Measurements from ENCODE around the gene GRIK2. TPM values are rescaled to one million over a fixed set of nuclear protein-coding genes. Genes with fewer than 3 reads are reported as not detected.

The GRIK2 gene
- polyA plus RNA-seq, 1 of the 3 experiments (the other 2 are of a cell fraction), result 0.30 TPM

GRCh38 chr6:101351173-101351572, 42.3 kb upstream of the GRIK2 start:
- POLR2A ChIA-PET, result no interaction called here
- H3K4me1 ChIP-seq (ENCODE audit: control insufficient read depth in 1 of 2, insufficient read depth in 2 of 2, low read depth in 1 of 2, low read length in 1 of 2), result no peaks in the 10 kb centered on the region
- WGBS (ENCODE audit: low lambda C conversion rate), result 23% methylated on average over 1 of the region's 1 CpG

DNA sequence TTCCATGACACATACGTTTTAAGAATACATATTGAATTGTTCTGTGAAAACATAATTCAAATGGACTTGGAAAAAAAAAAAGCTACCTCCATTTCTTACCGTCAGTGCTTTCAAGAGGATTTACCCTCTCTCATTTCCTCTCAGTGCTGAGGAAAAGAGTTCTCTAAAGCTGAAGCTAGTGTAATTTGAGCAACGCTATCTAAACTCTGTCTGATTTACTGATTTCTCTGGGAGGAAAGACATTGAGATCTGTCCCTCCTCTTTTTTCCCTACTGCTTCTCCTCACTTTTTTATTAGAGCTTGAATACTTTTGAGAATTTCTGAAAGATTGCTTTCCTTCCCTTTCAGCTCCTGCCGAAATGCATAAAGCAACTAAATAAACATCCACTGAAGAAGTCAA, 41.2 kb upstream of the GRIK2 start:
- ChIA-PET CTCF (interaction anchor here (0.6 kb wide), 1 partner anchor 134 kb away, joined by 3 read pairs; no protein-coding TSS in a partner anchor), POLR2A (no interaction called here)
- Histone ChIP-seq H3K9ac (no peak overlapping the region), H3K79me2 (ENCODE audit: insufficient read depth) (no peaks in the 10 kb centered on the region), H3K9me2 (no peaks in the 10 kb centered on the region), H3K27me3 (ENCODE audit: insufficient read depth) (no peaks in the 10 kb centered on the region), H2AFZ (ENCODE audit: low read depth) (no peak overlapping the region), H3K4me3 (ENCODE audit: low read depth in 2 of 2, low read length in 1 of 2) (no peak overlapping the region), H3K4me2 (no peak overlapping the region), H4K20me1 (ENCODE audit: insufficient read depth) (no peaks in the 10 kb centered on the region), H3K36me3 (replicated peaks in 1 of 2; ENCODE audit: control insufficient read depth in 1 of 2, insufficient read depth in 2 of 2, low read length in 1 of 2) (no peaks in the 10 kb centered on the region), H3K4me1 (ENCODE audit: control insufficient read depth in 1 of 2, insufficient read depth in 2 of 2, low read depth in 1 of 2, low read length in 1 of 2) (no peaks in the 10 kb centered on the region), H3K9me3 (no peaks in the 10 kb centered on the region), H3K27ac (ENCODE audit: low read depth in 2 of 2, low read length in 1 of 2) (no peak overlapping the region), H3F3A (replicated peaks; ENCODE audit: insufficient read depth) (no peaks in the 10 kb centered on the region)
- WGBS (ENCODE audit: low lambda C conversion rate), result 43% methylated on average over 4 of the region's 4 CpGs
- no peak for TF ChIP-seq RCOR1 (IDR thresholded peaks at IDR 0.05; ENCODE audit: low read length)
- no peak for TF ChIP-seq USF2 (IDR thresholded peaks at IDR 0.05; ENCODE audit: borderline replicate concordance, low read depth, low read length)
- TF ChIP-seq, protein P1, sequence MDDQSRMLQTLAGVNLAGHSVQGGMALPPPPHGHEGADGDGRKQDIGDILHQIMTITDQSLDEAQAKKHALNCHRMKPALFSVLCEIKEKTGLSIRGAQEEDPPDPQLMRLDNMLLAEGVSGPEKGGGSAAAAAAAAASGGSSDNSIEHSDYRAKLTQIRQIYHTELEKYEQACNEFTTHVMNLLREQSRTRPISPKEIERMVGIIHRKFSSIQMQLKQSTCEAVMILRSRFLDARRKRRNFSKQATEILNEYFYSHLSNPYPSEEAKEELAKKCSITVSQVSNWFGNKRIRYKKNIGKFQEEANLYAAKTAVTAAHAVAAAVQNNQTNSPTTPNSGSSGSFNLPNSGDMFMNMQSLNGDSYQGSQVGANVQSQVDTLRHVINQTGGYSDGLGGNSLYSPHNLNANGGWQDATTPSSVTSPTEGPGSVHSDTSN (IDR thresholded peaks at IDR 0.05), result no peak
- TF ChIP-seq FOXM1 (IDR thresholded peaks at IDR 0.05; ENCODE audit: low read depth), result no peak
- DNase-seq, result no peak

More at GRCh38 chr6:101351173-101351572, 42.3 kb upstream of the GRIK2 start:
- Histone ChIP-seq H3K36me3 (replicated peaks in 1 of 2; ENCODE audit: control insufficient read depth in 1 of 2, insufficient read depth in 2 of 2, low read length in 1 of 2) (no peaks in the 10 kb centered on the region), H3K9me3 (no peaks in the 10 kb centered on the region), H3K27ac (ENCODE audit: low read depth in 2 of 2, low read length in 1 of 2) (no peak overlapping the region), H3K27me3 (ENCODE audit: insufficient read depth) (no peaks in the 10 kb centered on the region), H3K9me2 (no peaks in the 10 kb centered on the region), H2AFZ (ENCODE audit: low read depth) (no peak overlapping the region), H3K9ac (no peak overlapping the region), H3K79me2 (ENCODE audit: insufficient read depth) (no peaks in the 10 kb centered on the region), H3F3A (replicated peaks; ENCODE audit: insufficient read depth) (no peaks in the 10 kb centered on the region), H4K20me1 (ENCODE audit: insufficient read depth) (no peaks in the 10 kb centered on the region), H3K4me2 (no peak overlapping the region), H3K4me3 (ENCODE audit: low read depth in 2 of 2, low read length in 1 of 2) (no peak overlapping the region)
- DNase-seq, result no peak
- TF ChIP-seq FOSL2 (IDR thresholded peaks at IDR 0.05; ENCODE audit: borderline replicate concordance, low read depth) (no peak), CHD2 (IDR thresholded peaks at IDR 0.05; ENCODE audit: low read length, partially characterized antibody) (no peak), FOXJ3 (CRISPR knock-in tag; IDR thresholded peaks at IDR 0.05) (no peak), SMC3 (IDR thresholded peaks at IDR 0.05; ENCODE audit: low read depth, low read length) (no peak), RXRA (IDR thresholded peaks at IDR 0.05; ENCODE audit: borderline replicate concordance, low read depth) (no peak), ELF1 (IDR thresholded peaks at IDR 0.05) (no peak), TEAD4 (IDR thresholded peaks at IDR 0.05; ENCODE audit: borderline replicate concordance, insufficient read depth) (no peak), TAF1 (IDR thresholded peaks at IDR 0.05; ENCODE audit: borderline replicate concordance, low read depth, low read length) (no peak), JUND (IDR thresholded peaks at IDR 0.05) (no peak), REST (IDR thresholded peaks at IDR 0.05; ENCODE audit: low read depth, low read length) (no peak), NFIC (IDR thresholded peaks at IDR 0.05; ENCODE audit: borderline replicate concordance) (no peak), TCF12 (IDR thresholded peaks at IDR 0.05) (no peak), YY1 (IDR thresholded peaks at IDR 0.05; ENCODE audit: low read depth) (no peak), EZH2phosphoT487 (IDR thresholded peaks at IDR 0.05; ENCODE audit: borderline replicate concordance, low read depth) (no peak), MAX (IDR thresholded peaks at IDR 0.05; ENCODE audit: low read depth) (no peak), POLR2AphosphoS5 (IDR thresholded peaks at IDR 0.05; ENCODE audit: low read depth, low read length) (no peak)
- CTCF ChIA-PET, result no interaction called here
